HG03135 (cell line): ENCODE measurements around the gene PRICKLE1.

Source experiments
- ATAC-seq: cut with Tn5 transposase; IDR thresholded peaks from one replicate; pipeline ENCODE4 v1.9.1; 2021; ENCODE audit warnings: mild to moderate bottlenecking, moderate library complexity; ENCODE audit not compliant: unreplicated experiment

The PRICKLE1 gene

GRCh38 chr12:42407306-42407705, 182.2 kb downstream of the PRICKLE1 start:
- no peak for ATAC-seq
